ENCODE data around the gene EIF4EBP2.
A peak's percentile ranks its signal among the peaks of the same experiment; 100 is the strongest.

EIF4EBP2 gene

GRCh38 chr10:70433581-70434280 lies 29.8 kb downstream of the EIF4EBP2 start:
- DNase-seq: no peak

GRCh38 chr10:70435241-70436085 lies 31.5 kb downstream of the EIF4EBP2 start:
- DNase-seq: no peak

GRCh38 chr10:70437721-70438120 lies 33.8 kb downstream of the EIF4EBP2 start:
- no peak for DNase-seq

DNA sequence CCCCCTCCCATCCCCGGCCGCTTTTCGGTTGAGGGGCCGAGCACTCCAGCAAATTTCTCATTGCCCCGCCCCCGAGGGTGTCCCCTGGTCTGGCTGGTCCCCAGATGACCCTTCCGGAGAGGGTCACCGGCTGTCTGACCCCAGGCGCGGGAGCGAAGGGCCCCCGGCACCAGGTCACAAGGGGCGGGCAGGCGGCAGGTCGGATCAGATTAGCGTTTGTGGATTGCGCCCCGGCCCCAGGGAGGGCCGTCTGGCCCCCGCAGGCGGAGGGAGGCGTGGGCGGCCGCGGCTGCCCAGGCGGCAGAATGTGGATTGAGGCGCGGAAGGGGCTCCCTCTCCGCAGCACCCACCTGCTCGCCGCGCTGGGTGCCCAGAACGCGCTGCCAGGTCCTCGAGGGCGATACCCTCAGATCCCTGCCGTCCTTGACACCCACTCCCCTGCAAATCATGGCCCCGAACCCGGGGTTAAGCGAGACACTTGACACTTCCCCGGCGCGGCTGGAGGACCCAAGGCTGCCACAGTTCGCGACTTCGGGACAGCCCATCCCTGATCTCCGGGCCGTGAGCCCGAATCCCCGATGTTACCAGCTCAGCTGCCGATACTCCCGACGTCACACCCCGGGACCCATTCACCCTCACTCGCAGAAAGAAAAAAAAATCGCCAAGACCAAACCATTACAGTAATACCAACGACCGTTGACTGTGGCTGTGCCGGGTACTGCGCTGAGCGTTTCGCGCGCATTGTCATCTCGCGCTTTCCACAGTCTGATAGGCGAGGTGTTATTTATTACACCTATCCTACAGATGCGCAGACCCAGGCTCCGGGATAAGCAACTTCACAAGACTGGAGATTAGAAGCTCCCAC lies 36.6 kb downstream of the EIF4EBP2 start:
- no peak for DNase-seq

- no peak for DNase-seq
These were observed 37.4 kb downstream of the EIF4EBP2 start, which contains the start of gene NODAL for GRCh38 chr10:70441161-70441894. TSS of gene NODAL (minus strand) at chr10:70441681. CDS start at chr10:70441667, 14 bp downstream.

- DNase-seq: no peak
These were observed 38.0 kb downstream of the EIF4EBP2 start for GRCh38 chr10:70441895-70442309.

GRCh38 chr10:70442332-70442988 lies 38.5 kb downstream of the EIF4EBP2 start:
- DNase-seq: no peak

- no peak for DNase-seq
These were observed 40.8 kb downstream of the EIF4EBP2 start for GRCh38 chr10:70444744-70445143.

- DNase-seq: no peak
These were observed 42.0 kb downstream of the EIF4EBP2 start for GRCh38 chr10:70445718-70446657.

GRCh38 chr10:70448236-70448635 lies 44.3 kb downstream of the EIF4EBP2 start:
- DNase-seq: no peak

DNA sequence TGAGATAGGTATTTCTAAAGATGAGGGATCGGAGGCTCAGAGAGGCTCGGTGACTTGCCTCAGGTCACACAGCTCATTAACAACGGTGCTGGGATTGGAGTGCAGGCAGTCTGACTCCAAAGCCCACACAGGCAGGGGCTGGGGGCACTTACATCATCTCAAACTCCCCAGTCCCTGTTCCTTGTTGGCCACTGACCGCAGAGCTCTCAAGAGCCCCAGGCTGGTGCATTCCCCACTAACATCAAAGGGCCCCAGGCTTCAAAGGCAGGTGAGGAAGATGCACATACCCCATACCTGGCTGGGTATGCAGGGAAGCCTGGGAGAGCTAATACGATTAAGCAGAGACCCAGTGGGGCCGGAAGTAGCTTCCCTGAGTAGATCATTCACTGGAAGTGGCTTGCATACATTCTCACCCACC lies 51.3 kb downstream of the EIF4EBP2 start:
- no peak for DNase-seq

- no peak for DNase-seq
These were observed 52.2 kb downstream of the EIF4EBP2 start for GRCh38 chr10:70456164-70456563.

DNA sequence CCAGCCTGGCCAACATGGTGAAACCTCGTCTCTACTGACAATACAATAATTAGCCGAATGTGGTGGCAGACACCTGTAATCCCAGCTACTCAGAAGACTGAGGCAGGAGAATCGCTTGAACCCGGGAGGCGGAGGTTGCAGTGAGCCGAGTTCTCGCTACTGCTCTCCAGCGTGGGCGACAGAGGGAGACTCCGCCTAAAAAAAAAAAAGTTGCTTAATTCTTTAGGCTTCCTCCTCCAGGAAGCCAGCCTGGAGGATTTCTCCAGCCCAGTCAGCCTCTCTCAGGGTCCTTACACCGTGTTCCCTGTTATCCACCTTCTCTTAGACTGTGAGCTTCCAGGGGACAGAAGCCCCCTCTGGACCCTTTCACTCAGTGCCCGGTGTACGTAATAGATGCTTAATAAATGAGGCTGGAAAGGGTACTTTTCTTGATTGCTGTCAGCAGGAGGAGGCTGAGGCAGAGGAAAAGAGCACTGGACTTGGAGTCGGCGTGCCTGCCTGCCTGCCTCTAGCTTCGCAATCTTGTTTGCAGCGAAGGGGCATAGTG lies 53.9 kb downstream of the EIF4EBP2 start:
- no peak for DNase-seq

DNA sequence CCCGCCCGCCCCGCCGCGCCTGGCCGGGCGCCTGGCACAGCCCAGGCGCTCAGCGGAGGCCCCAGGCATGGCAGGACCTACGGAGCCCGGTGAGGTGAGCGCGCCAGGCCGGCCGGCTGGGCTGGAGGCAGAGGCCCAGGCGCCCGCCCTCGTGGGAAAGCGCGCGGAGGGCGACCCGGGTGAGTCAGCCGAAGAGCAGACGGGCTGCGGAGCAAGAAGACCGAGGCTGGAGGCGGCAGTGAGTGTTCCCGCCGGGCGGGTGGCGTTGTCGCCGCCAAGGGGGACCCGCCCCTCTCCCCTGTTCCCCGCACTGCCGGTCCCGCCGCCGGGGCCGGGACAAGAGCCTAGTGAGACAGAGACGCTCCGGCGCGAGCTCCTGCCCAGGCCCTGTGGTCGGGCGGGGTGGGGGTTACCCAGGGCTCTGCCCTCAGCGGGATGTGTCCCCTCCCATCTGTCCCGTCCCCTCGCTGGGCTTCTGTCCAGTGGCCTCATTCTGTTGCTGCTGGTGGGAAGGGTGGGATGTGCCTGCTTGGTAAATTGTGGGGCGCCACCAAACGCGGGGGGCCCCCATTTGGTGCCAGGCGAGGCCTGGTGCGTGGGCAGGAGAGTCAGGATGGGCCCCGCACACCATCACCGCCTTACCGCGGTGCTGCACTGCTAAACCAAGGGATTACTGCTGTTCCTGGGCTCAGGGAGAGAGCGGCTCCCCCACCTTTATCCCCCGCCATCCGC lies 54.5 kb downstream of the EIF4EBP2 start:
- DNase-seq: no peak

- DNase-seq: no peak
These were observed 55.3 kb downstream of the EIF4EBP2 start for GRCh38 chr10:70459061-70459773.

- no peak for DNase-seq
These were observed 56.0 kb downstream of the EIF4EBP2 start for GRCh38 chr10:70459774-70460490.

DNA sequence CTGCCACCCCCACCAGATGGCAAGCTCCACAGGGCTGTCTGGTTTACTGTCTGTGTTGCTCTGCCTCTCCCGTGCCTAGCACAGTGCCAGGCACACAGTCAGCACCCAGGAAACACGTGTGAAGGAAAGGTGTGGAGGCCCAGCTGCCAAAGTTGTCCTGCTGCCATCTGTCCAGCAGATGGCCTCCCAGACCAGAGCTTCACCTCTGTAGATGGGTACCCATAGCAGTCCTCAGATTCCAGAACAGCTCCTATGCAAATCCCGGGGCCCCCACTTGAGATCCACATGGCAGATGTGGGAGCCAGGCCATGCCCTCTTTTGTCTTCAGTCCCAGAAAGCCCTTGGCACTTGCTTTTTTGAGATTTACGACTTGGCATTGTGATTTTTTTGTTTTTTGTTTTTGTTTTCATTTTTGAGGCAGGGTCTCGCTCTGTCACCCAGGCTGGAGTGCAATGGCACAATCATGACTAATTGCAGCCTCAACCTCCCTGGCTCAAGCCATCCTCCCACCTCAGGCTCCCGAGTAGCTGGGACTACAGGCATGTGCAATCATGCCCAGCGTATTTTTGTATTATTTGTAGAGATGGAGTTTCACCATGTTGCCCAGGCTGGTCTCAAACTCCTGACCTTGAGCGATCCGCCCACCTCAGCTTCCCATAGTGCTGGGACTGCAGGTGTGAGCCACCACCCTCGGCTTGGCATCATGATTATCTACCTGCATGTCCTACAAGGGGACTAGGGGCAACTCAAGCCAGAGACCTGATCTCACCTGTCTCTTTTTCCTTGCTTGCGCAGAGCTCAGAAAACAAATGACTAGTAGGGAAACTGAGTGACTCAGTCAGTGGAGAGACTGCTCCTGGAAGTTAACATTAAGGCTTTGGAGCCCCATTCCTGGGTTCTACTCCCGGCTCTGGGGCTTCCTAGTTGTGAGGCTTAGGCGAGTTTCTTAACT lies 57.7 kb downstream of the EIF4EBP2 start:
- peak; percentile 29 for DNase-seq
